HepG2 (cell line): ENCODE measurements around the gene BAHCC1. TPM values are rescaled to one million over a fixed set of nuclear protein-coding genes. Genes with fewer than 3 reads are reported as not detected.

Source experiments
- ARID2 ChIP-seq: sonication (generic); formaldehyde crosslinking; IDR thresholded peaks from 2 replicates; pipeline ENCODE4 v1.8.1; 2022; ENCODE audit warnings: mild to moderate bottlenecking, missing genetic modification reagents, borderline replicate concordance
- CC2D1A ChIP-seq: sonication (generic); formaldehyde crosslinking; IDR thresholded peaks from 2 replicates; pipeline ENCODE4 v1.8.1; 2023; ENCODE audit warnings: mild to moderate bottlenecking, missing genetic modification reagents
- EP300 ChIP-seq, 3 experiments: sonication (generic) in 1 of 3; formaldehyde crosslinking in 1 of 3; IDR thresholded peaks; 2 replicates each; pipeline versions ENCODE4 v1.5.1 to v1.6.1; 2011 to 2020; ENCODE audit warnings: low read depth in 2 of 3, low read length in 2 of 3, borderline replicate concordance in 1 of 3, improper control_type of control experiment in 1 of 3, mild to moderate bottlenecking in 1 of 3, missing genetic modification reagents in 1 of 3, moderate library complexity in 1 of 3
- GZF1 ChIP-seq: sonication (generic); formaldehyde crosslinking; IDR thresholded peaks from 2 replicates; pipeline ENCODE4 v1.5.1; 2020; ENCODE audit warnings: mild to moderate bottlenecking, missing genetic modification reagents
- HNRNPLL ChIP-seq: fragments of 200-400 bp; formaldehyde crosslinking; IDR thresholded peaks from 2 replicates; pipeline ENCODE4 v1.6.1; 2017; ENCODE audit warnings: mild to moderate bottlenecking, low read depth, low read length; ENCODE audit not compliant: poor library complexity, severe bottlenecking
- U2AF2 ChIP-seq: fragments of 200-400 bp; formaldehyde crosslinking; IDR thresholded peaks from 2 replicates; pipeline ENCODE4 v1.6.1; 2017; ENCODE audit warnings: low read depth, mild to moderate bottlenecking, low read length
- ZBTB7B ChIP-seq: sonication (generic); formaldehyde crosslinking; IDR thresholded peaks from 2 replicates; pipeline ENCODE4 v1.4.0; 2020; ENCODE audit warnings: missing genetic modification reagents
- ZFY ChIP-seq: sonication (generic); formaldehyde crosslinking; IDR thresholded peaks from 2 replicates; pipeline ENCODE4 v1.4.0; 2020; ENCODE audit warnings: missing genetic modification reagents
- ZKSCAN1 ChIP-seq: fragments of 150-350 bp; IDR thresholded peaks from 2 replicates; pipeline ENCODE4 v1.6.1; 2014; ENCODE audit warnings: low read length
- ZMYM4 ChIP-seq: sonication (generic); formaldehyde crosslinking; IDR thresholded peaks from 2 replicates; pipeline ENCODE4 v1.8.1; 2023; ENCODE audit warnings: mild to moderate bottlenecking, missing genetic modification reagents
- ZNF563 ChIP-seq: sonication (generic); formaldehyde crosslinking; IDR thresholded peaks from 2 replicates; pipeline ENCODE4 v1.8.0; 2022; ENCODE audit warnings: mild to moderate bottlenecking, moderate library complexity, missing genetic modification reagents
- ZNF768 ChIP-seq: sonication (generic); formaldehyde crosslinking; IDR thresholded peaks from 2 replicates; pipeline ENCODE4 v1.4.0; 2020; ENCODE audit warnings: missing genetic modification reagents
- polyA plus RNA-seq, 8 experiments: library from polyadenylated mRNA; depleted of rRNA in 3 of 8; stranded (reverse) in 7 of 8; unstranded in 1 of 8; fragments of >200 nt; fragmentation: Illumina TruSeq in 4 of 8; extraction: Trizol in 4 of 8; gene quantifications; 2 replicates each; pipeline versions ENCODE4 v1.2.1 to v1.2.3, GENCODE V29; 2011 to 2016; ENCODE audit warnings: low read depth in 4 of 8, missing spikeins in 1 of 8, mixed read lengths in 1 of 8; ENCODE audit not compliant: insufficient read depth in 1 of 8
- total RNA-seq, 5 experiments: library from RNA; depleted of rRNA; stranded (reverse); fragments of >200 nt; fragmentation: Illumina TruSeq; extraction: Trizol; gene quantifications; 2 replicates each; pipeline ENCODE4 v1.2.3, GENCODE V29; 2016; ENCODE audit warnings: low read depth in 1 of 5
- TF ChIP-seq, protein P1 (sequence below): sonication (generic); formaldehyde crosslinking; IDR thresholded peaks from 2 replicates; pipeline ENCODE4 v1.5.0; 2020; ENCODE audit warnings: missing genetic modification reagents
- TF ChIP-seq, protein P2 (sequence below): sonication (generic); formaldehyde crosslinking; IDR thresholded peaks from 2 replicates; pipeline ENCODE4 v1.8.1; 2022; ENCODE audit warnings: mild to moderate bottlenecking, missing genetic modification reagents
- TF ChIP-seq, protein P3 (sequence below): IDR thresholded peaks from 2 replicates; pipeline ENCODE4 v1.6.1; 2018; ENCODE audit warnings: missing genetic modification reagents, mild to moderate bottlenecking, missing compliant biosample characterization
- TF ChIP-seq, protein P4 (sequence below): sonication (generic); formaldehyde crosslinking; IDR thresholded peaks from 2 replicates; pipeline ENCODE4 v1.5.0; 2020; ENCODE audit warnings: missing genetic modification reagents
- TF ChIP-seq, protein P5 (sequence below): sonication (generic); formaldehyde crosslinking; IDR thresholded peaks from 2 replicates; pipeline ENCODE4 v1.9.0; 2022; ENCODE audit warnings: low read depth, missing genetic modification reagents
- TF ChIP-seq, protein P6 (sequence below): sonication (generic); formaldehyde crosslinking; IDR thresholded peaks from 2 replicates; pipeline ENCODE4 v1.4.0; 2020; ENCODE audit warnings: missing genetic modification reagents

The BAHCC1 gene
- total and polyA plus RNA-seq, 2 of the 13 experiments (the other 11 are each of a cell fraction or from before 2014, with no cell fraction given), result 1.4 to 1.7 TPM

DNA sequence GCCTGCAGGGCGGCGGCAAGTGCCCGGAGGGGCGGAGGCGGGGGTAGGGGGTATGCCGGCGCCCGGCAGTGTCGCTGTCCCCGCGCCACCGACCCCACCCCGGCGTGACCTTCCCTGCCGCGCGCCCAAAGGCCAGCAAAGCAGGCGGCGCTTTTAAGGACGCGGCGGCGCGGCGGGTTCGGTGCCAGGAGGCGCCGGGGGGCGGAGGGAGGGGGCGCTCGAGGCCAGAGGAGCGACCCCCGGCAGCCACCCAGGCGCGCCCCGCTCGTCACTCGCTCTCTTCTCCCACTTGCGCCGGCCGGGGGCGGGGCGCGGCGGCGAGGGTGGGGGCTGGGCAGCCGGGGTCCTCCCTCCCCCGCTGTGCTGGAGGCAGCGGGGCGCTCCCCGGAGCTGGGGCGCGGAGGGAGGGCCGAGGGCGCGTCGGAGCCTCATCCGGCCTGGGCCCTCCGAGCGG is 8.6 kb upstream of the BAHCC1 start (continued):
- TF ChIP-seq, protein P1, sequence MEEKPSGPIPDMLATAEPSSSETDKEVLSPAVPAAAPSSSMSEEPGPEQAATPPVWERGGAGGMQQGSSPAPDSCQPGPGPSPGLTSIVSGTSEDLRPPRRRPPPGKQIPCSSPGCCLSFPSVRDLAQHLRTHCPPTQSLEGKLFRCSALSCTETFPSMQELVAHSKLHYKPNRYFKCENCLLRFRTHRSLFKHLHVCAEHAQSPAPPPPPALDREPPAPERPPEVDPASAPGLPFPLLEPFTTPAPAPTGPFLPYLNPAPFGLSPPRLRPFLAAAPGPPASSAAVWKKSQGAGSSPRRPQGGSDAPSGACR (CRISPR knock-in tag), result peak; percentile 69; the same call in 1 of the 2 replicates
- TF ChIP-seq ZNF768 (peak; percentile 9; the same call in 1 of the 2 replicates), EP300 (IDR thresholded peaks at IDR 0.05; ENCODE audit: low read depth in 2 of 2, low read length in 2 of 2) (no peak), EP300 (CRISPR knock-in tag; IDR thresholded peaks at IDR 0.05; ENCODE audit: borderline replicate concordance) (peak; percentile 30; the same call in 1 of the 2 replicates), ZMYM4 (CRISPR knock-in tag) (0 out of 2 replicates have a peak, but pooled peaks have one; percentile 13), HNRNPLL (peak; percentile 7), GZF1 (CRISPR knock-in tag) (no peak), U2AF2 (no peak), ARID2 (CRISPR knock-in tag) (0 out of 2 replicates have a peak, but pooled peaks have one; percentile 17), ZKSCAN1 (no peak), CC2D1A (CRISPR knock-in tag) (no peak), ZFY (peak; percentile 27; the same call in 1 of the 2 replicates), ZNF563 (CRISPR knock-in tag) (no peak), ZBTB7B (CRISPR knock-in tag) (no peak)
- TF ChIP-seq, protein P2, sequence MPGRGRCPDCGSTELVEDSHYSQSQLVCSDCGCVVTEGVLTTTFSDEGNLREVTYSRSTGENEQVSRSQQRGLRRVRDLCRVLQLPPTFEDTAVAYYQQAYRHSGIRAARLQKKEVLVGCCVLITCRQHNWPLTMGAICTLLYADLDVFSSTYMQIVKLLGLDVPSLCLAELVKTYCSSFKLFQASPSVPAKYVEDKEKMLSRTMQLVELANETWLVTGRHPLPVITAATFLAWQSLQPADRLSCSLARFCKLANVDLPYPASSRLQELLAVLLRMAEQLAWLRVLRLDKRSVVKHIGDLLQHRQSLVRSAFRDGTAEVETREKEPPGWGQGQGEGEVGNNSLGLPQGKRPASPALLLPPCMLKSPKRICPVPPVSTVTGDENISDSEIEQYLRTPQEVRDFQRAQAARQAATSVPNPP (CRISPR knock-in tag), result no peak
- TF ChIP-seq, protein P3, sequence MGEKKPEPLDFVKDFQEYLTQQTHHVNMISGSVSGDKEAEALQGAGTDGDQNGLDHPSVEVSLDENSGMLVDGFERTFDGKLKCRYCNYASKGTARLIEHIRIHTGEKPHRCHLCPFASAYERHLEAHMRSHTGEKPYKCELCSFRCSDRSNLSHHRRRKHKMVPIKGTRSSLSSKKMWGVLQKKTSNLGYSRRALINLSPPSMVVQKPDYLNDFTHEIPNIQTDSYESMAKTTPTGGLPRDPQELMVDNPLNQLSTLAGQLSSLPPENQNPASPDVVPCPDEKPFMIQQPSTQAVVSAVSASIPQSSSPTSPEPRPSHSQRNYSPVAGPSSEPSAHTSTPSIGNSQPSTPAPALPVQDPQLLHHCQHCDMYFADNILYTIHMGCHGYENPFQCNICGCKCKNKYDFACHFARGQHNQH (CRISPR knock-in tag), result 0 out of 2 replicates have a peak, but pooled peaks have one; percentile 28
- TF ChIP-seq, protein P4, sequence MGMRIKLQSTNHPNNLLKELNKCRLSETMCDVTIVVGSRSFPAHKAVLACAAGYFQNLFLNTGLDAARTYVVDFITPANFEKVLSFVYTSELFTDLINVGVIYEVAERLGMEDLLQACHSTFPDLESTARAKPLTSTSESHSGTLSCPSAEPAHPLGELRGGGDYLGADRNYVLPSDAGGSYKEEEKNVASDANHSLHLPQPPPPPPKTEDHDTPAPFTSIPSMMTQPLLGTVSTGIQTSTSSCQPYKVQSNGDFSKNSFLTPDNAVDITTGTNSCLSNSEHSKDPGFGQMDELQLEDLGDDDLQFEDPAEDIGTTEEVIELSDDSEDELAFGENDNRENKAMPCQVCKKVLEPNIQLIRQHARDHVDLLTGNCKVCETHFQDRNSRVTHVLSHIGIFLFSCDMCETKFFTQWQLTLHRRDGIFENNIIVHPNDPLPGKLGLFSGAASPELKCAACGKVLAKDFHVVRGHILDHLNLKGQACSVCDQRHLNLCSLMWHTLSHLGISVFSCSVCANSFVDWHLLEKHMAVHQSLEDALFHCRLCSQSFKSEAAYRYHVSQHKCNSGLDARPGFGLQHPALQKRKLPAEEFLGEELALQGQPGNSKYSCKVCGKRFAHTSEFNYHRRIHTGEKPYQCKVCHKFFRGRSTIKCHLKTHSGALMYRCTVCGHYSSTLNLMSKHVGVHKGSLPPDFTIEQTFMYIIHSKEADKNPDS (CRISPR knock-in tag), result no peak
- TF ChIP-seq, protein P5, sequence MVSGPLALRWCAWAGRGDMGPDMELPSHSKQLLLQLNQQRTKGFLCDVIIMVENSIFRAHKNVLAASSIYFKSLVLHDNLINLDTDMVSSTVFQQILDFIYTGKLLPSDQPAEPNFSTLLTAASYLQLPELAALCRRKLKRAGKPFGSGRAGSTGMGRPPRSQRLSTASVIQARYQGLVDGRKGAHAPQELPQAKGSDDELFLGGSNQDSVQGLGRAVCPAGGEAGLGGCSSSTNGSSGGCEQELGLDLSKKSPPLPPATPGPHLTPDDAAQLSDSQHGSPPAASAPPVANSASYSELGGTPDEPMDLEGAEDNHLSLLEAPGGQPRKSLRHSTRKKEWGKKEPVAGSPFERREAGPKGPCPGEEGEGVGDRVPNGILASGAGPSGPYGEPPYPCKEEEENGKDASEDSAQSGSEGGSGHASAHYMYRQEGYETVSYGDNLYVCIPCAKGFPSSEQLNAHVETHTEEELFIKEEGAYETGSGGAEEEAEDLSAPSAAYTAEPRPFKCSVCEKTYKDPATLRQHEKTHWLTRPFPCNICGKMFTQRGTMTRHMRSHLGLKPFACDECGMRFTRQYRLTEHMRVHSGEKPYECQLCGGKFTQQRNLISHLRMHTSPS (CRISPR knock-in tag), result no peak
- TF ChIP-seq, protein P6, sequence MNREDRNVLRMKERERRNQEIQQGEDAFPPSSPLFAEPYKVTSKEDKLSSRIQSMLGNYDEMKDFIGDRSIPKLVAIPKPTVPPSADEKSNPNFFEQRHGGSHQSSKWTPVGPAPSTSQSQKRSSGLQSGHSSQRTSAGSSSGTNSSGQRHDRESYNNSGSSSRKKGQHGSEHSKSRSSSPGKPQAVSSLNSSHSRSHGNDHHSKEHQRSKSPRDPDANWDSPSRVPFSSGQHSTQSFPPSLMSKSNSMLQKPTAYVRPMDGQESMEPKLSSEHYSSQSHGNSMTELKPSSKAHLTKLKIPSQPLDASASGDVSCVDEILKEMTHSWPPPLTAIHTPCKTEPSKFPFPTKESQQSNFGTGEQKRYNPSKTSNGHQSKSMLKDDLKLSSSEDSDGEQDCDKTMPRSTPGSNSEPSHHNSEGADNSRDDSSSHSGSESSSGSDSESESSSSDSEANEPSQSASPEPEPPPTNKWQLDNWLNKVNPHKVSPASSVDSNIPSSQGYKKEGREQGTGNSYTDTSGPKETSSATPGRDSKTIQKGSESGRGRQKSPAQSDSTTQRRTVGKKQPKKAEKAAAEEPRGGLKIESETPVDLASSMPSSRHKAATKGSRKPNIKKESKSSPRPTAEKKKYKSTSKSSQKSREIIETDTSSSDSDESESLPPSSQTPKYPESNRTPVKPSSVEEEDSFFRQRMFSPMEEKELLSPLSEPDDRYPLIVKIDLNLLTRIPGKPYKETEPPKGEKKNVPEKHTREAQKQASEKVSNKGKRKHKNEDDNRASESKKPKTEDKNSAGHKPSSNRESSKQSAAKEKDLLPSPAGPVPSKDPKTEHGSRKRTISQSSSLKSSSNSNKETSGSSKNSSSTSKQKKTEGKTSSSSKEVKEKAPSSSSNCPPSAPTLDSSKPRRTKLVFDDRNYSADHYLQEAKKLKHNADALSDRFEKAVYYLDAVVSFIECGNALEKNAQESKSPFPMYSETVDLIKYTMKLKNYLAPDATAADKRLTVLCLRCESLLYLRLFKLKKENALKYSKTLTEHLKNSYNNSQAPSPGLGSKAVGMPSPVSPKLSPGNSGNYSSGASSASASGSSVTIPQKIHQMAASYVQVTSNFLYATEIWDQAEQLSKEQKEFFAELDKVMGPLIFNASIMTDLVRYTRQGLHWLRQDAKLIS (CRISPR knock-in tag), result no peak
